GM23248 (cell line): ENCODE measurements around the gene CEBPZOS. TPM values are rescaled to one million over a fixed set of nuclear protein-coding genes. Genes with fewer than 3 reads are reported as not detected.
"Not testable (repeated sequence)": the region's sequence is repeated elsewhere in the genome, so short reads cannot be mapped to it uniquely, and the experiment has no call there.

Experiments
- DNase-seq: peaks from one replicate; pipeline ENCODE4 v3.0.0-alpha.2; 2015
- H2AFZ ChIP-seq: fragments of 200-600 bp; sonication (generic); 2 replicates; pipeline ENCODE4 v1.6.1; 2016; ENCODE audit warnings: antibody characterized with exemption
- H3F3A ChIP-seq: fragments of 200-600 bp; sonication (generic); 2 replicates; pipeline ENCODE4 v1.6.1; 2016; ENCODE audit warnings: mild to moderate bottlenecking, antibody characterized with exemption, mixed run types; ENCODE audit not compliant: insufficient read depth
- H3K27ac ChIP-seq: fragments of 200-600 bp; sonication (generic); 2 replicates; pipeline ENCODE4 v1.5.1; 2016; ENCODE audit warnings: mild to moderate bottlenecking
- H3K27me3 ChIP-seq: fragments of 200-600 bp; sonication (generic); replicated peaks from 2 replicates; pipeline ENCODE4 v1.6.1; 2016; ENCODE audit warnings: mild to moderate bottlenecking; ENCODE audit not compliant: insufficient read depth
- H3K36me3 ChIP-seq: fragments of 200-600 bp; sonication (generic); 2 replicates; pipeline ENCODE4 v1.6.1; 2016; ENCODE audit warnings: low read depth, mild to moderate bottlenecking
- H3K4me1 ChIP-seq: fragments of 200-600 bp; sonication (generic); 2 replicates; pipeline ENCODE4 v1.6.1; 2016; ENCODE audit warnings: mild to moderate bottlenecking; ENCODE audit not compliant: insufficient read depth
- H3K4me2 ChIP-seq: fragments of 200-600 bp; sonication (generic); one replicate; pipeline ENCODE4 v1.6.1; 2016; ENCODE audit warnings: mild to moderate bottlenecking; ENCODE audit not compliant: unreplicated experiment
- H3K4me3 ChIP-seq: fragments of 200-600 bp; sonication (generic); 2 replicates; pipeline ENCODE4 v1.5.1; 2016; ENCODE audit warnings: mild to moderate bottlenecking
- H3K79me2 ChIP-seq: fragments of 200-600 bp; sonication (generic); 2 replicates; pipeline ENCODE4 v1.6.1; 2016; ENCODE audit warnings: mild to moderate bottlenecking; ENCODE audit not compliant: insufficient read depth
- H3K9ac ChIP-seq: fragments of 200-600 bp; sonication (generic); 2 replicates; pipeline ENCODE4 v1.6.1; 2016; ENCODE audit warnings: mild to moderate bottlenecking
- H3K9me2 ChIP-seq: fragments of 200-600 bp; sonication (generic); 2 replicates; pipeline ENCODE4 v1.6.1; 2016; ENCODE audit warnings: mixed run types, mild to moderate bottlenecking, moderate library complexity; ENCODE audit not compliant: insufficient read depth
- H3K9me3 ChIP-seq: fragments of 200-600 bp; sonication (generic); one replicate; pipeline ENCODE4 v1.6.1; 2017; ENCODE audit warnings: low read depth
- H4K20me1 ChIP-seq: fragments of 200-600 bp; sonication (generic); 2 replicates; pipeline ENCODE4 v1.6.0; 2016; ENCODE audit not compliant: insufficient read depth
- EZH2 ChIP-seq: fragments of 200-600 bp; sonication (generic); IDR thresholded peaks from 2 replicates; pipeline ENCODE4 v1.6.1; 2018; ENCODE audit warnings: antibody characterized with exemption, mild to moderate bottlenecking; ENCODE audit not compliant: insufficient read depth, poor library complexity, severe bottlenecking
- EZH2phosphoT487 ChIP-seq: fragments of 200-600 bp; sonication (generic); IDR thresholded peaks from 2 replicates; pipeline ENCODE4 v1.6.1; 2018; ENCODE audit warnings: antibody characterized with exemption, moderate library complexity, mild to moderate bottlenecking, low read depth; ENCODE audit not compliant: insufficient read depth
- whole genome bisulfite sequencing, 2 experiments: methylation state at CpG; one replicate each; pipeline ENCODE4 v1.1.6; 2015 to 2017; ENCODE audit warnings: low lambda C conversion rate in 2 of 2, low coverage in 1 of 2; ENCODE audit errors: missing lambda C conversion rate in 2 of 2; 5-methylcytosine and 5-hydroxymethylcytosine counted together
- in situ Hi-C: fragments of 300-500 bp; cut with MboI; formaldehyde crosslinking; loops from 2 replicates; pipeline ENCODE4 v1.15.0; 2020
- polyA plus RNA-seq: library from polyadenylated mRNA; unstranded; fragments of >200 nt; fragmentation: Nextera tagmentation; extraction: Ambion mirVana; gene quantifications from 2 replicates; pipeline ENCODE4 v1.2.1, GENCODE V29; 2016
- total RNA-seq: library from RNA; depleted of rRNA; stranded (reverse); fragments of >200 nt; shearing (Covaris generic); gene quantifications from 2 replicates; pipeline ENCODE4 v1.2.3, GENCODE V29; 2014

The CEBPZOS gene
- total and polyA plus RNA-seq, 2 experiments from 2014 or later = 19.0 to 39.9 TPM

- H3K4me1 ChIP-seq = peaks cover 11% of the 10 kb centered on the region
- in situ Hi-C loops = no loop called here
- H3F3A ChIP-seq = peaks cover 13% of the 10 kb centered on the region
- H2AFZ ChIP-seq = no peak overlapping the region
- no peak overlapping the region for H3K4me3 ChIP-seq
- H4K20me1 ChIP-seq = no peaks in the 10 kb centered on the region
- 75 to 82% methylated on average over 1 of the region's 1 CpG for WGBS, 2 experiments
- H3K9me2 ChIP-seq = no peaks in the 10 kb centered on the region
- H3K79me2 ChIP-seq = peaks cover 9% of the 10 kb centered on the region
- no peaks in the 10 kb centered on the region for H3K36me3 ChIP-seq
- H3K27me3 ChIP-seq = no peaks in the 10 kb centered on the region
- no peak overlapping the region for H3K4me2 ChIP-seq
- no peak overlapping the region for H3K9ac ChIP-seq
- no peak for DNase-seq
- no peak overlapping the region for H3K27ac ChIP-seq
- H3K9me3 ChIP-seq = no peaks in the 10 kb centered on the region
- TF ChIP-seq EZH2 (no peak), EZH2phosphoT487 (no peak)
These were observed 3.7 kb upstream of the CEBPZOS start for GRCh38 chr2:37192551-37192950.

- Histone ChIP-seq H3F3A (peaks cover 10% of the 10 kb centered on the region; the same call in 1 of the 2 replicates), H3K79me2 (peaks cover 42% of the 10 kb centered on the region), H3K9ac (peak overlapping the region; percentile 84), H3K4me3 (peak overlapping the region; percentile 81), H3K27ac (peak overlapping the region; percentile 75), H3K4me2 (peak overlapping the region; percentile 91), H2AFZ (peak overlapping the region; percentile 97)
- 75 to 77% methylated on average over 20 of the region's 20 CpGs for WGBS, 2 experiments
- H3K36me3 ChIP-seq, H3K9me3 ChIP-seq, in situ Hi-C loops, H3K4me1 ChIP-seq, DNase-seq, H3K27me3 ChIP-seq, H4K20me1 ChIP-seq, H3K9me2 ChIP-seq: not testable (repeated sequence)
These were observed 405 bp upstream of the CEBPZOS start for GRCh38 chr2:37195862-37196319.

DNA sequence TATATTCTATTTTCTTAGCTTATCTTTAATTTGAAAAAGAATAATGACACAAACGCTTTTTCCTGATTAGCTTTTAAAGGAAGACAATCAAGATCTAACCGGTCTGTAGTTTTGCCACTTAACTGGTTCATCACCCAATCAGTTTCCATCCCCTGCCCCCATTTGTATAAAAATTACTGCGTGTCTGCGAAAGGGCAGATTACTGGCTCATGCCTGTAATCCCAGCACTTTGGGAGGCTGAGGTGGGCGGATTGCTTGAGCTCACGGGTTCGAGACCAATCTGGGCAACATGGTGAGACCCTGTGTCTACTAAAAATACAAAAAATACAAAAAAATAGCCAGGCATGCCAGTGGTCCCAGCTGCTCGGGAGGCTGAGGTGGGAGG, 2.4 kb downstream of the CEBPZOS start:
- Histone ChIP-seq H3K9ac (no peak overlapping the region), H4K20me1 (no peaks in the 10 kb centered on the region), H3K79me2 (peaks cover 66% of the 10 kb centered on the region), H3K27ac (no peak overlapping the region), H3K36me3 (peaks cover 29% of the 10 kb centered on the region), H3K9me3 (no peaks in the 10 kb centered on the region), H2AFZ (no peak overlapping the region), H3F3A (peaks cover 25% of the 10 kb centered on the region), H3K4me2 (no peak overlapping the region), H3K4me1 (peaks cover 9% of the 10 kb centered on the region), H3K4me3 (no peak overlapping the region), H3K27me3 (no peaks in the 10 kb centered on the region), H3K9me2 (no peaks in the 10 kb centered on the region)
- TF ChIP-seq EZH2 (no peak), EZH2phosphoT487 (no peak)
- WGBS, 2 experiments = 98 to 99% methylated on average over 8 of the region's 8 CpGs
- no peak for DNase-seq
- in situ Hi-C loops = no loop called here

DNA sequence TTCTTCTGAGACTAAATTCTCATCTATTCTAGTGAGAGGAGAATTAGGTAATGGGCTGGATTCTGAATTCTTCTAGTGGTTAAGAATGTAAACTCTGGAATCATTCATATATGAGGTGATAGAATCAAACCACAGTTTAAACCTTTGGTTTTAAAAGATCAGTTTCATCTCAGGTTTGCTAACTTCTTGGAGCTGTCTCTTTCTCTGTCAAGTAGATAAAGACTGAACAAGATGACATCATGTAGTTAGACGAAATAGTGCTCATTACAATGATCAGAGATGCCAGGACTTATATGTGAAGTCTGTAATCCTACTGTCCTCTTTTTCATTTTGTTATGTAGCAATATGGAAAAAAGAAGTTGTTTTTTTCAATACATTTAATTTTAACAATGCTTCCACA, 4.9 kb downstream of the CEBPZOS start:
- Histone ChIP-seq H3K9me3 (no peaks in the 10 kb centered on the region), H4K20me1 (no peaks in the 10 kb centered on the region), H3K4me2 (no peak overlapping the region), H3K79me2 (peaks cover 91% of the 10 kb centered on the region), H3K9ac (no peak overlapping the region), H3F3A (peaks cover 25% of the 10 kb centered on the region), H3K36me3 (peaks cover 49% of the 10 kb centered on the region), H3K27ac (0 out of 2 replicates have a peak overlapping the region, but pooled peaks have one; percentile 2), H3K27me3 (no peaks in the 10 kb centered on the region), H3K9me2 (no peaks in the 10 kb centered on the region), H2AFZ (no peak overlapping the region), H3K4me3 (no peak overlapping the region), H3K4me1 (peaks cover 9% of the 10 kb centered on the region)
- no peak for TF ChIP-seq EZH2
- TF ChIP-seq EZH2phosphoT487 = no peak
- in situ Hi-C loops = no loop called here
- no peak for DNase-seq
- 54 to 64% methylated on average over 1 of the region's 1 CpG for WGBS, 2 experiments

DNA sequence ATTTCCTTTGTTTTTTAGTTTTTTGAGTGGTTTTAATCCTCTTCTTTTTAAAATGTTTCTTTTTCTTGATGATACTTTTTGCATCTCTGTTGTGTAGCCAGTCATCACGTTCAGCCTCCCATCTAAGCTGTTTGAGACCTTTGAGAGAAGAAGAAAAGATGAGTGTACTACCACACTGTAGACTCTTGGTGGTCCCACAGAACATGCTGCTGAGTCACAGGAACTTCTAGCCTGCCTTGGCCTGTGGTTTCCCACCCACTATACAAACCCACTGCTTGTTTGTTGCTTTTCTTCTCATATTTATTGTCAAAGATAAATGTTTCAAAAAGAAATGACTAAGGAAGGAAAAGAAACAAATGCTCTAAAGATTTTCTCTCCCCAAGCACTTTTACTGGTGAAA, 5.5 kb downstream of the CEBPZOS start:
- Histone ChIP-seq H2AFZ (no peak overlapping the region), H3K9me3 (no peaks in the 10 kb centered on the region), H3K27me3 (no peaks in the 10 kb centered on the region), H3K9me2 (no peaks in the 10 kb centered on the region), H3K4me2 (no peak overlapping the region), H3F3A (peaks cover 25% of the 10 kb centered on the region), H3K4me1 (peaks cover 9% of the 10 kb centered on the region), H3K4me3 (no peak overlapping the region), H3K9ac (no peak overlapping the region), H3K36me3 (peaks cover 55% of the 10 kb centered on the region), H4K20me1 (no peaks in the 10 kb centered on the region), H3K27ac (no peak overlapping the region), H3K79me2 (peaks cover 96% of the 10 kb centered on the region)
- no peak for DNase-seq
- TF ChIP-seq EZH2 (no peak), EZH2phosphoT487 (no peak)
- in situ Hi-C loops = no loop called here
- WGBS, 2 experiments = 96 to 97% methylated on average over 1 of the region's 1 CpG
